ENCODE data around the gene MAST2.

Gene MAST2

DNA sequence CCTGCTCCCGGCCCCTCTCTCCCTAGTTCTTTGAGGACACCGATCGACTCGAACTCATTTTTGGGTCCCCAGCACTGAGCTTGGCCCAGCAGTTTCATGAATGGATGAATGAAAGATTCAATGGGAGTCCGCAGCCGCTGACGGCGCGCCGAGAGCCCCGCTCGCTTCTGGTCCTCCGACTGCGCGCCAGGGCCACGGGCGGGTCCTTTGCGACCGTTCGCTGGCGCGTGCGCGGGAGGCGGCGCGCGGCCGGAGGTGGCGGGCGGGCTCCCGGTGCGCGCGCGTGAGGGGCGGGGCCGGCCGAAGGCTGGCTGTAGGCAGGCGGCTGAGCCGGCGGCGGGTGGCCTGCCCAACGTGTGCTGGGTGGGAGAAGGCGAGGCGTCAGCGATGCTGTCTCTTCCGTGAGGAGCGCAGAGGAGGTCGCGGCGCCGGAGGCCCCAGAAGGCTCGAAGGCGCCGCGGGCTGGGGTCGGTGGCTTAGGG lies at the start of gene MAST2:
Gene MAST2, plus strand, starts transcription at position 314 of the 482 bp plus-strand sequence. CDS start 284 bp downstream, outside the sequence.
- peak within 1 kb of the TSS; percentile 82 for H3K27ac ChIP-seq
- no peak for TF ChIP-seq ZFX (IDR thresholded peaks at IDR 0.05)
- TF ChIP-seq, protein P1, sequence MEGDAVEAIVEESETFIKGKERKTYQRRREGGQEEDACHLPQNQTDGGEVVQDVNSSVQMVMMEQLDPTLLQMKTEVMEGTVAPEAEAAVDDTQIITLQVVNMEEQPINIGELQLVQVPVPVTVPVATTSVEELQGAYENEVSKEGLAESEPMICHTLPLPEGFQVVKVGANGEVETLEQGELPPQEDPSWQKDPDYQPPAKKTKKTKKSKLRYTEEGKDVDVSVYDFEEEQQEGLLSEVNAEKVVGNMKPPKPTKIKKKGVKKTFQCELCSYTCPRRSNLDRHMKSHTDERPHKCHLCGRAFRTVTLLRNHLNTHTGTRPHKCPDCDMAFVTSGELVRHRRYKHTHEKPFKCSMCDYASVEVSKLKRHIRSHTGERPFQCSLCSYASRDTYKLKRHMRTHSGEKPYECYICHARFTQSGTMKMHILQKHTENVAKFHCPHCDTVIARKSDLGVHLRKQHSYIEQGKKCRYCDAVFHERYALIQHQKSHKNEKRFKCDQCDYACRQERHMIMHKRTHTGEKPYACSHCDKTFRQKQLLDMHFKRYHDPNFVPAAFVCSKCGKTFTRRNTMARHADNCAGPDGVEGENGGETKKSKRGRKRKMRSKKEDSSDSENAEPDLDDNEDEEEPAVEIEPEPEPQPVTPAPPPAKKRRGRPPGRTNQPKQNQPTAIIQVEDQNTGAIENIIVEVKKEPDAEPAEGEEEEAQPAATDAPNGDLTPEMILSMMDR (conservative IDR thresholded peaks at IDR 0.05), result no peak

GRCh38 chr1:45755697-45756096 lies 47.7 kb upstream of the MAST2 start:
- no peak overlapping the region for H3K27ac ChIP-seq

DNA sequence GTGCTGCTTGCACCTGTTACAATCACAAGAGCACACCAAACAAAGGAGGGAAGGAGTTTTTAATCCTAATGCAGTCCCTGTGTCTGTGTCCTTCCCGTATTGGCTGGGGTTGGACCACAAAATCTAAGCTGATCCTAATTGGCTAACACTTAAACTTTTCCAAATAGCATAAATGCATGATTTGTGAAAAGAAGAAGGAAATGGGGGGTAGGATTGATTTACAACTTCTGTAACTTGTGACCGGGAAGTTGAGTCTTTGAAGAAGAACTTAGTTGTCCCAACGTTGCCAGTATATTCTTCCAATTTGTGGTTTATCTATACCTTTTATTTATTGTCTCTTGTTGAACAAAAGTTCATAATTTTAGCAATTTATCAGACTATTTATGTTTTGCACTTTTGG lies 41.1 kb upstream of the MAST2 start:
- no peak overlapping the region for H3K27ac ChIP-seq
- TF ChIP-seq, protein P1 (conservative IDR thresholded peaks at IDR 0.05), result no peak
- TF ChIP-seq ZFX (IDR thresholded peaks at IDR 0.05), result no peak

More at GRCh38 chr1:45755697-45756096, 47.7 kb upstream of the MAST2 start:
- TF ChIP-seq, protein P1 (conservative IDR thresholded peaks at IDR 0.05), result no peak
- TF ChIP-seq ZFX (IDR thresholded peaks at IDR 0.05), result no peak

DNA sequence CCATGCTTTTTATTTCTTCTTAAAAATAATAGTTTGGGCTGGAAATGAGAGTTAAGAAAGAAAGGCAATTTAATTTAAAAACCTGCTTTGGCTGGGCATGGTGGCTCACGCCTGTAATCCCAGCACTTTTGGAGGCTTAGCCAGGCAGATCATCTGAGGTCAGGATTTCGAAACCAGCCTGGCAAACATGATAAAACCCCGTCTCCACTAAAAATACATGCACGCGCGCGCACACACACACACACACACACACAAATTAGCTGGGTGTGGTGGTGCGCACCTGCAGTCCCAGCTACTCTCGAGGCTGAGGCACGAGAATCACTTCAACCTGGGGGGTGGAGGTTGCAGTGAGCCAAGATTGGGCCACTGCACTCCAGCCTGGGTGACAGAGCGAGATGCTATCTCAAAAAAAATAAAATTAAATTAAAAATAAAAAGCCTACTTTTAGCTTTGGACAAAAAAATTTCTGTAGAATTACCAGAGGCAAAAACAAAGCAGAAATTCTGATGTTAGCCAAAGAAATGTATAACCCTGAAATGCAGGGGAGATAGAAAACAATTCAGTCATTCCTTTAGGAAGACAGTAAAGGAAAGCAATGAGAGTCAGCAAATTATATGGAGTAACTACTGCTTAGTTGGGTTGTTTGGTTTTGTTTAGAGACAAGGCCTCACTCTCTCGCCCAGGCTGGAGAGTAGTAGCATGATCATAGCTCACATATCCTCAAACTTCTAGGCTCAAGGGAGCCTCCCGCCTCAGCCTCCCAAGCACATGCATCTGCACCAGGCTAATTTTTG lies 37.2 kb upstream of the MAST2 start:
- H3K27ac ChIP-seq, result no peak overlapping the region
- no peak for TF ChIP-seq ZFX (IDR thresholded peaks at IDR 0.05)
- TF ChIP-seq, protein P1 (conservative IDR thresholded peaks at IDR 0.05), result no peak

GRCh38 chr1:45767035-45767434 lies 36.4 kb upstream of the MAST2 start:
- no peak overlapping the region for H3K27ac ChIP-seq
- TF ChIP-seq ZFX (IDR thresholded peaks at IDR 0.05), result no peak
- TF ChIP-seq, protein P1 (conservative IDR thresholded peaks at IDR 0.05), result no peak

GRCh38 chr1:45769261-45769932 lies 34.0 kb upstream of the MAST2 start:
- TF ChIP-seq, protein P1 (conservative IDR thresholded peaks at IDR 0.05), result no peak
- TF ChIP-seq ZFX (IDR thresholded peaks at IDR 0.05), result no peak
- no peak overlapping the region for H3K27ac ChIP-seq

GRCh38 chr1:45772971-45773370 lies 30.4 kb upstream of the MAST2 start:
- TF ChIP-seq ZFX (IDR thresholded peaks at IDR 0.05), result no peak
- TF ChIP-seq, protein P1 (conservative IDR thresholded peaks at IDR 0.05), result no peak

More at GRCh38 chr1:45772971-45773370, 30.4 kb upstream of the MAST2 start:
- H3K27ac ChIP-seq, result no peak overlapping the region

Measured in C4-2B (cell line).